ENCODE measurements around the gene CYP4B1. TPM values are rescaled to one million over a fixed set of nuclear protein-coding genes. Genes with fewer than 3 reads are reported as not detected.
"Not testable (repeated sequence)": the region's sequence is repeated elsewhere in the genome, so short reads cannot be mapped to it uniquely, and the experiment has no call there.

The CYP4B1 gene
- total RNA-seq: 11.5 TPM
- long read RNA-seq, partial matches to known transcripts: 5 of 17 reads
- long read RNA-seq, other reads (novel, unspliced or antisense): 6 of 17 reads

- H3K9me3 ChIP-seq (replicated peaks): no peaks in the 10 kb centered on the region
- no peaks in the 10 kb centered on the region for H3K36me3 ChIP-seq
- intact Hi-C loops (cut with micrococcal nuclease): no loop called here
- H3K4me1 ChIP-seq: peaks cover 51% of the 10 kb centered on the region
- H3K27me3 ChIP-seq (ENCODE audit: low read depth): no peaks in the 10 kb centered on the region
- peak within 1 kb of the TSS; percentile 97 for H3K27ac ChIP-seq (replicated peaks)
- peak within 1 kb of the TSS; percentile 67 for H3K4me3 ChIP-seq
- peak; percentile 85 for DNase-seq
- peak; percentile 31 for TF ChIP-seq CTCF (IDR thresholded peaks at IDR 0.05; ENCODE audit: borderline replicate concordance)
Observed at GRCh38 chr1:46798810-46799209, at the start of gene CYP4B1. Gene CYP4B1 (plus strand): TSS chr1:46799046. CDS start chr1:46799082, 36 bp downstream.

GRCh38 chr1:46749404-46749803 is 49.4 kb upstream of the CYP4B1 start:
- peak overlapping the region; percentile 76 for H3K27ac ChIP-seq (replicated peaks)

GRCh38 chr1:46749921-46750404 is 48.9 kb upstream of the CYP4B1 start:
- Histone ChIP-seq H3K9me3 (replicated peaks) (no peaks in the 10 kb centered on the region), H3K4me1 (peaks cover 18% of the 10 kb centered on the region), H3K36me3 (no peaks in the 10 kb centered on the region), H3K27ac (replicated peaks) (peak overlapping the region; percentile 76), H3K4me3 (no peak overlapping the region), H3K27me3 (ENCODE audit: low read depth) (peaks cover 37% of the 10 kb centered on the region)
- peak; percentile 58 for DNase-seq
- TF ChIP-seq CTCF (IDR thresholded peaks at IDR 0.05; ENCODE audit: borderline replicate concordance): no peak
- intact Hi-C loops (cut with micrococcal nuclease): loop anchor here (10.0 kb wide), 1 partner anchor 245 kb away; no protein-coding TSS in a partner anchor

More at GRCh38 chr1:46749404-46749803, 49.4 kb upstream of the CYP4B1 start:
- Histone ChIP-seq H3K9me3 (replicated peaks) (no peaks in the 10 kb centered on the region), H3K27me3 (ENCODE audit: low read depth) (peaks cover 41% of the 10 kb centered on the region), H3K36me3 (no peaks in the 10 kb centered on the region), H3K4me3 (no peak overlapping the region), H3K4me1 (peaks cover 18% of the 10 kb centered on the region)
- DNase-seq: no peak
- no peak for TF ChIP-seq CTCF (IDR thresholded peaks at IDR 0.05; ENCODE audit: borderline replicate concordance)
- intact Hi-C loops (cut with micrococcal nuclease): loop anchor here (10.0 kb wide), 1 partner anchor 245 kb away; no protein-coding TSS in a partner anchor

GRCh38 chr1:46753985-46754384 is 44.9 kb upstream of the CYP4B1 start:
- H3K27ac ChIP-seq (replicated peaks): no peak overlapping the region
- H3K4me1 ChIP-seq: peaks cover 15% of the 10 kb centered on the region
- H3K27me3 ChIP-seq (ENCODE audit: low read depth): peaks cover 33% of the 10 kb centered on the region
- H3K36me3 ChIP-seq: no peaks in the 10 kb centered on the region
- intact Hi-C loops (cut with micrococcal nuclease): no loop called here
- no peaks in the 10 kb centered on the region for H3K9me3 ChIP-seq (replicated peaks)
- no peak overlapping the region for H3K4me3 ChIP-seq
- no peak for TF ChIP-seq CTCF (IDR thresholded peaks at IDR 0.05; ENCODE audit: borderline replicate concordance)
- no peak for DNase-seq

- intact Hi-C loops (cut with micrococcal nuclease); H3K27ac ChIP-seq (replicated peaks); H3K4me3 ChIP-seq; H3K9me3 ChIP-seq (replicated peaks); DNase-seq; H3K4me1 ChIP-seq; H3K36me3 ChIP-seq: not testable (repeated sequence)
- peaks cover 33% of the 10 kb centered on the region for H3K27me3 ChIP-seq (ENCODE audit: low read depth)
Observed at GRCh38 chr1:46754707-46755106, 44.1 kb upstream of the CYP4B1 start.

- intact Hi-C loops (cut with micrococcal nuclease): no loop called here
Observed at GRCh38 chr1:46755121-46755520, 43.7 kb upstream of the CYP4B1 start.

More at GRCh38 chr1:46755121-46755520, 43.7 kb upstream of the CYP4B1 start:
- no peaks in the 10 kb centered on the region for H3K9me3 ChIP-seq (replicated peaks)
- no peaks in the 10 kb centered on the region for H3K36me3 ChIP-seq
- H3K4me1 ChIP-seq: peaks cover 5% of the 10 kb centered on the region
- no peak overlapping the region for H3K27ac ChIP-seq (replicated peaks)
- no peak for DNase-seq
- peaks cover 34% of the 10 kb centered on the region for H3K27me3 ChIP-seq (ENCODE audit: low read depth)
- no peak overlapping the region for H3K4me3 ChIP-seq
- no peak for TF ChIP-seq CTCF (IDR thresholded peaks at IDR 0.05; ENCODE audit: borderline replicate concordance)
